HL-60 (cell line): Measurements from ENCODE around the gene PDE8A.

ENCODE experiments used
- DNase-seq, 2 experiments: peaks; one replicate each; pipeline ENCODE4 v3.0.0-alpha.2; 2010 to 2020; ENCODE audit warnings: low read depth in 1 of 2, low spot score in 1 of 2
- H3K27ac ChIP-seq: fragments of 250-450 bp; sonication (Bioruptor Pico); replicated peaks from 2 replicates; pipeline ENCODE4 v1.5.1; 2020; ENCODE audit warnings: mild to moderate bottlenecking, moderate library complexity
- H3K27me3 ChIP-seq: fragments of 250-450 bp; sonication (Bioruptor Pico); 2 replicates; pipeline ENCODE4 v1.5.1; 2021; ENCODE audit warnings: mild to moderate bottlenecking, moderate library complexity; ENCODE audit not compliant: insufficient read depth, poor library complexity, severe bottlenecking
- H3K4me3 ChIP-seq: replicated peaks from 2 replicates; pipeline ENCODE4 v1.5.1; 2011; ENCODE audit warnings: mild to moderate bottlenecking, control low read depth, low read length; ENCODE audit not compliant: insufficient read depth
- CTCF ChIP-seq: IDR thresholded peaks from one replicate; pipeline ENCODE4 v1.5.1; 2011; ENCODE audit warnings: low read length, control low read depth, inconsistent platforms; ENCODE audit not compliant: insufficient read depth
- GABPA ChIP-seq: IDR thresholded peaks from 2 replicates; pipeline ENCODE4 v1.6.1; 2012; ENCODE audit warnings: low read depth
- POLR2AphosphoS5 ChIP-seq: IDR thresholded peaks from 2 replicates; pipeline ENCODE4 v1.6.1; 2012; ENCODE audit warnings: low read depth
- REST ChIP-seq: IDR thresholded peaks from 2 replicates; pipeline ENCODE4 v1.6.1; 2012; ENCODE audit warnings: low read depth; ENCODE audit not compliant: insufficient replicate concordance
- SPI1 ChIP-seq: IDR thresholded peaks from 2 replicates; pipeline ENCODE4 v1.6.1; 2012; ENCODE audit warnings: low read depth, mild to moderate bottlenecking, borderline replicate concordance

Gene PDE8A

GRCh38 chr15:84970843-84971242 is 10.8 kb upstream of the PDE8A start:
- no peak for DNase-seq
- Histone ChIP-seq H3K27ac (no peak overlapping the region), H3K27me3 (no peaks in the 10 kb centered on the region), H3K4me3 (no peak overlapping the region)
- TF ChIP-seq POLR2AphosphoS5: no peak
- no peak for TF ChIP-seq CTCF
- no peak for TF ChIP-seq REST
- no peak for TF ChIP-seq SPI1
- no peak for TF ChIP-seq GABPA

GRCh38 chr15:84973492-84974460 is 7.9 kb upstream of the PDE8A start:
- Histone ChIP-seq H3K27ac (no peak overlapping the region), H3K4me3 (no peak overlapping the region), H3K27me3 (no peaks in the 10 kb centered on the region)
- no peak for DNase-seq
- no peak for TF ChIP-seq CTCF
- TF ChIP-seq SPI1: no peak
- no peak for TF ChIP-seq REST
- TF ChIP-seq GABPA: no peak
- TF ChIP-seq POLR2AphosphoS5: no peak

GRCh38 chr15:84975871-84976351 is 5.7 kb upstream of the PDE8A start:
- DNase-seq: no peak
- no peaks in the 10 kb centered on the region for H3K27me3 ChIP-seq
- H3K4me3 ChIP-seq: no peak overlapping the region
- no peak overlapping the region for H3K27ac ChIP-seq
- TF ChIP-seq GABPA: no peak
- TF ChIP-seq POLR2AphosphoS5: no peak
- TF ChIP-seq SPI1: no peak
- TF ChIP-seq CTCF: no peak
- no peak for TF ChIP-seq REST
